Transverse colon (tissue), 4 donors: ENCODE measurements around the gene SECISBP2. TPM values are rescaled to one million over a fixed set of nuclear protein-coding genes. Genes with fewer than 3 reads are reported as not detected.
"Not testable (repeated sequence)": the region's sequence is repeated elsewhere in the genome, so short reads cannot be mapped to it uniquely, and the experiment has no call there.

Source experiments
- DNase-seq: peaks from one replicate; pipeline ENCODE4 v3.0.0-alpha.2; 2019
- H3K27ac ChIP-seq, 4 donors: fragments of 200-600 bp; sonication (generic); 2 replicates each; pipeline ENCODE4 v1.5.1; 2016 to 2018; ENCODE audit warnings: inconsistent platforms in 4 of 4
- H3K27me3 ChIP-seq: fragments of 200-600 bp; sonication (generic); 2 replicates; pipeline ENCODE4 v1.5.1; 2017; ENCODE audit warnings: inconsistent platforms
- H3K36me3 ChIP-seq, 4 donors: fragments of 200-600 bp; sonication (generic); 2 replicates each; pipeline ENCODE4 v1.5.1; 2017 to 2019; ENCODE audit warnings: inconsistent platforms in 4 of 4
- H3K4me1 ChIP-seq, 4 donors: fragments of 200-600 bp; sonication (generic); 2 replicates each; pipeline ENCODE4 v1.5.1; 2017 to 2020; ENCODE audit warnings: inconsistent platforms in 4 of 4
- H3K4me3 ChIP-seq, 4 donors: fragments of 200-600 bp; sonication (generic); 1 replicate in 1 of 4; 2 replicates in 3 of 4; pipeline versions ENCODE4 v1.5.1 to v1.6.1; 2017 to 2019; ENCODE audit warnings: inconsistent platforms in 4 of 4
- H3K9me3 ChIP-seq, 2 donors: fragments of 200-600 bp; sonication (generic); 2 replicates each; pipeline ENCODE4 v1.5.1; 2017 to 2019; ENCODE audit warnings: inconsistent platforms in 2 of 2
- CTCF ChIP-seq, 5 experiments: fragments of 200-600 bp in 3 of 5; fragments of 450-650 bp in 2 of 5; sonication (generic) in 3 of 5; IDR thresholded peaks; 1 replicate in 2 of 5; 2 replicates in 3 of 5; pipeline ENCODE4 v1.5.1; 2016 to 2017; ENCODE audit warnings: antibody characterized with exemption in 5 of 5, inconsistent platforms in 3 of 5, mild to moderate bottlenecking in 2 of 5, moderate library complexity in 1 of 5
- EP300 ChIP-seq: sonication (generic); formaldehyde crosslinking; IDR thresholded peaks from one replicate; pipeline ENCODE4 v1.6.1; 2017; ENCODE audit warnings: antibody characterized with exemption, low read depth
- POLR2A ChIP-seq: fragments of 450-650 bp; IDR thresholded peaks from one replicate; pipeline ENCODE4 v1.6.1; 2016; ENCODE audit warnings: antibody characterized with exemption, mild to moderate bottlenecking, moderate library complexity
- POLR2AphosphoS5 ChIP-seq, 3 donors: sonication (generic); formaldehyde crosslinking; IDR thresholded peaks; one replicate each; pipeline ENCODE4 v1.6.1; 2016; ENCODE audit warnings: antibody characterized with exemption in 3 of 3
- WGBS, 2 donors: methylation state at CpG; one replicate each; pipeline ENCODE4 v1.1.5; 2018; ENCODE audit warnings: low coverage in 1 of 2; 5-methylcytosine and 5-hydroxymethylcytosine counted together
- in situ Hi-C, 4 donors: fragments of 200-750 bp; cut with MboI; loops; one replicate each; pipeline versions ENCODE4 v1.15.0 to v1.15.1; 2017; ENCODE audit warnings: low sequenced_read_pairs in 3 of 4, low pct_ligation_motif_present in 1 of 4, low pct_unique_long_range_greater_than_20kb in 1 of 4
- intact Hi-C: fragments of 100-400 bp; cut with DNase I; formaldehyde crosslinking; loops from one replicate; pipeline ENCODE4 v1.15.1; 2023; ENCODE audit warnings: low total_unique reads
- total RNA-seq, 4 donors: library from RNA; depleted of rRNA; stranded (reverse); fragments of >200 nt; gene quantifications; one replicate each; pipeline ENCODE4 v1.1.0, GENCODE V29; 2016

SECISBP2 gene
- total RNA-seq, 4 donors from 2014 or later = 46.8 to 127 (median 69.6) TPM

GRCh38 chr9:89340332-89340731 lies 22.0 kb downstream of the SECISBP2 start:
- Histone ChIP-seq H3K36me3 (peaks cover 0 to 80% (median 37%) of the 10 kb centered on the region in 4 donors), H3K27me3 (no peaks in the 10 kb centered on the region), H3K27ac (no peak overlapping the region), H3K4me3 (no peak overlapping the region), H3K9me3 (no peaks in the 10 kb centered on the region), H3K4me1 (no peaks in the 10 kb centered on the region)
- in situ Hi-C loops = loop anchor here in 1 of 4 donors (25.0 kb wide), 1 partner anchor 197 kb away; no protein-coding TSS in a partner anchor
- WGBS, 2 donors = 83 to 89% methylated on average over 3 of the region's 3 CpGs
- TF ChIP-seq CTCF (IDR thresholded peaks at IDR 0.05) = no peak
- no peak for TF ChIP-seq POLR2AphosphoS5 (IDR thresholded peaks at IDR 0.05)
- TF ChIP-seq POLR2A = no peak
- no peak for TF ChIP-seq EP300
- intact Hi-C loops = no loop called here
- DNase-seq = no peak

DNA sequence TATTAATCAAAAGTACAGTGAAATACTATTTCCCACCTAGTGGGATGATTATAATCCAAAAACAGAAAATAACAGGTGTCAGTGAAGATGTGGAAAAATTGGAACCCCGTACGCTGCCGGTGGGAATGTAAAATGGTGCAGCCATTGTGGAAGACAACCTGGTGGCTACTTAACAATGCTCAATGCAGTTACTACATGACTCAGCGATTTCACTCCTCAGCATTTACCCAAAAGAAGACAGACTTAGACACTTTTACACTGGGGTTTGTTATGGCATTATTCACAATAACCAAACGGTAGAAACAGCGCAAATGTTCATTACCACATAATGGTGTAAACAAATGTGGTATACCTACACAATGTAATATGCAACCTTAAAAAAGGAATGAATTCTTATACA lies 23.9 kb downstream of the SECISBP2 start:
- no peak for TF ChIP-seq EP300
- TF ChIP-seq CTCF (IDR thresholded peaks at IDR 0.05) = no peak
- TF ChIP-seq POLR2AphosphoS5 (IDR thresholded peaks at IDR 0.05) = no peak
- no peak for TF ChIP-seq POLR2A
- intact Hi-C loops = no loop called here

GRCh38 chr9:89342948-89343347 lies 24.6 kb downstream of the SECISBP2 start:
- no peaks in the 10 kb centered on the region for H3K27me3 ChIP-seq
- H3K4me3 ChIP-seq = no peak overlapping the region
- in situ Hi-C loops (loop anchor here in 1 of 4 donors (25.0 kb wide), 1 partner anchor 194 kb away; no protein-coding TSS in a partner anchor), intact Hi-C loops (no loop called here)
- no peak for DNase-seq
- peaks cover 0 to 83% (median 35%) of the 10 kb centered on the region in 4 donors for H3K36me3 ChIP-seq
- no peak for TF ChIP-seq CTCF (IDR thresholded peaks at IDR 0.05)
- no peak for TF ChIP-seq POLR2A
- no peak for TF ChIP-seq POLR2AphosphoS5 (IDR thresholded peaks at IDR 0.05)
- TF ChIP-seq EP300 = no peak
- no peaks in the 10 kb centered on the region for H3K9me3 ChIP-seq
- no peaks in the 10 kb centered on the region for H3K4me1 ChIP-seq
- no peak overlapping the region for H3K27ac ChIP-seq
- WGBS, 2 donors = 98 to 100% methylated on average over 1 of the region's 1 CpG

More for the DNA sequence above, 23.9 kb downstream of the SECISBP2 start:
- DNase-seq = no peak
- in situ Hi-C loops = loop anchor here in 1 of 4 donors (25.0 kb wide), 1 partner anchor 195 kb away; no protein-coding TSS in a partner anchor
- H3K9me3 ChIP-seq = no peaks in the 10 kb centered on the region
- 94 to 97% methylated on average over 3 to 6 of the region's 6 CpGs for WGBS, 2 donors
- no peaks in the 10 kb centered on the region for H3K4me1 ChIP-seq
- no peaks in the 10 kb centered on the region for H3K27me3 ChIP-seq
- H3K36me3 ChIP-seq = peaks cover 0 to 81% (median 37%) of the 10 kb centered on the region in 4 donors
- no peak overlapping the region for H3K4me3 ChIP-seq
- H3K27ac ChIP-seq = no peak overlapping the region

DNA sequence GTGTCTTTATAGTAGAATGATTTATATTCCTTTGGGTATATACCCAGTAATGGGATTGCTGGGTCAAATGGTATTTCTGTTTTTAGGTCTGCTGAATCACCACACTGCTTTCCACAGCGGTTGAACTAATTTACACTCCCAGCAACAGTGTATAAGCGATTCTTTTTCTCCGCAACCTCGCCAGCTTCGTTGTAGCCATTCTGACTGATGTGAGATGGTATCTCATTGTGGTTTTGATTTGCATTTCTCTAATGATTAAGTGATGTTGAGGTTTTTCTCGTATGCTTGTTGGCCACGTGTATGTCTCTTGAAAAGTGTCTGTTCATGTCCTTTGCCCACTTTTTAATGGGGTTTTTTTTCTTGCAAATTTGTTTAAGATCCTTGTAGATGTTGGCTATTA lies 25.5 kb downstream of the SECISBP2 start:
- WGBS, 2 donors = 87 to 88% methylated on average over 6 to 7 of the region's 7 CpGs
- peaks cover 0 to 83% (median 37%) of the 10 kb centered on the region in 4 donors for H3K36me3 ChIP-seq

DNA sequence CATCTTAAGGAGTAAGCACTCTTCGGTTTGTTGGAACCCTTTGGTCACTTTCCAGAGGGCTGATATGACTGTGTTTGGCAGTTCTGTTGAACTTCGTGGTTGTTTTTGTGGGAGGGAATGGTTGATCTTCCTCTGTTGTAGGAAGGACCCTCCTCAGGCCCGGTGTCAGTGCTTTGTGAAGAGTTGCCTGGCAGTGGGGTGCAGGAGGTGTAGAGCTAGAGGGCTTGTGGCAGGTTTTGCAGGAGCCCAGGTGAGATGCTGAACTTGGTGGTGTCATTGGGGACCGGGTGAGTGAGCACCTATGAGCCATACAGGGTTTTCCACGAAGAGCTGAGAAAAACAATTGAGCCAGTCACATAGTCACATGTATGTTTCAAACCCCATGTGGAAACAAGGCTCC lies 27.2 kb downstream of the SECISBP2 start:
- DNase-seq = no peak
- H3K27ac ChIP-seq = no peak overlapping the region
- no peak overlapping the region for H3K4me3 ChIP-seq
- H3K27me3 ChIP-seq = no peaks in the 10 kb centered on the region
- no peaks in the 10 kb centered on the region for H3K4me1 ChIP-seq
- in situ Hi-C loops = loop anchor here in 1 of 4 donors (25.0 kb wide), 1 partner anchor 192 kb away; no protein-coding TSS in a partner anchor
- no peaks in the 10 kb centered on the region for H3K9me3 ChIP-seq
- WGBS, 2 donors = 88 to 96% methylated on average over 2 to 5 of the region's 5 CpGs
- intact Hi-C loops = no loop called here
- peaks cover 0 to 75% (median 35%) of the 10 kb centered on the region in 4 donors for H3K36me3 ChIP-seq
- no peak for TF ChIP-seq POLR2AphosphoS5 (IDR thresholded peaks at IDR 0.05)

More for the DNA sequence above, 25.5 kb downstream of the SECISBP2 start:
- DNase-seq, H3K27me3 ChIP-seq, intact Hi-C loops, H3K9me3 ChIP-seq, H3K27ac ChIP-seq, H3K4me1 ChIP-seq, H3K4me3 ChIP-seq: not testable (repeated sequence)
- in situ Hi-C loops = loop anchor here in 1 of 4 donors (25.0 kb wide), 1 partner anchor 193 kb away; no protein-coding TSS in a partner anchor
